WTC11 (cell line): Measurements from ENCODE around the gene PANX3. TPM values are rescaled to one million over a fixed set of nuclear protein-coding genes. Genes with fewer than 3 reads are reported as not detected.

Experiments
- ATAC-seq: fragments of 200-7000 bp; cut with Tn5 transposase; 2 replicates; pipeline ENCODE4 v1.10.0; 2021; ENCODE audit warnings: mild to moderate bottlenecking, moderate library complexity
- CTCF ChIA-PET: fragments of 300-600 bp; sonication (Branson Sonifier 250); formaldehyde crosslinking; loops from one replicate; lab custom pipeline; 2021; ENCODE audit warnings: antibody characterized with exemption; lab: Charles Lee
- POLR2A ChIA-PET: fragments of 350-600 bp; sonication (Branson Sonifier 250); formaldehyde crosslinking; loops from one replicate; lab custom pipeline; 2021; ENCODE audit warnings: antibody characterized with exemption; lab: Charles Lee
- DNase-seq: peaks from one replicate; pipeline ENCODE4 v3.0.0; 2021; ENCODE audit warnings: low spot score
- H3K27ac Mint-ChIP-seq: 2 replicates; pipeline ENCODE4 v1.8.0; 2021; ENCODE audit warnings: mixed read lengths
- H3K27me3 Mint-ChIP-seq: 2 replicates; pipeline ENCODE4 v1.8.0; 2021; ENCODE audit warnings: low read depth, mild to moderate bottlenecking, moderate library complexity, mixed read lengths
- H3K36me3 Mint-ChIP-seq: 2 replicates; pipeline ENCODE4 v1.8.0; 2021; ENCODE audit warnings: mixed read lengths
- H3K4me1 Mint-ChIP-seq: 2 replicates; pipeline ENCODE4 v1.8.0; 2022; ENCODE audit warnings: mixed read lengths
- H3K4me3 Mint-ChIP-seq: 2 replicates; pipeline ENCODE4 v1.8.0; 2021; ENCODE audit warnings: mild to moderate bottlenecking, moderate library complexity, mixed read lengths
- H3K9me3 Mint-ChIP-seq: 2 replicates; pipeline ENCODE4 v1.8.0; 2021; ENCODE audit warnings: mixed read lengths
- ATF1 ChIP-seq: sonication (generic); formaldehyde crosslinking; IDR thresholded peaks from 2 replicates; pipeline ENCODE4 v1.8.1; 2023; ENCODE audit warnings: mild to moderate bottlenecking, moderate library complexity, missing genetic modification reagents
- ATF2 ChIP-seq: sonication (generic); formaldehyde crosslinking; IDR thresholded peaks from 2 replicates; pipeline ENCODE4 v1.8.1; 2022; ENCODE audit warnings: low read depth, missing genetic modification reagents, borderline replicate concordance
- ATF3 ChIP-seq: sonication (generic); formaldehyde crosslinking; conservative IDR thresholded peaks from 2 replicates; pipeline ENCODE4 v1.8.1; 2022; ENCODE audit warnings: mild to moderate bottlenecking, missing genetic modification reagents
- CBFB ChIP-seq: sonication (generic); formaldehyde crosslinking; IDR thresholded peaks from 2 replicates; pipeline ENCODE4 v1.8.1; 2022; ENCODE audit warnings: mild to moderate bottlenecking, low read depth, missing genetic modification reagents
- CREB1 ChIP-seq: sonication (generic); formaldehyde crosslinking; IDR thresholded peaks from 2 replicates; pipeline ENCODE4 v1.8.0; 2023; ENCODE audit warnings: mild to moderate bottlenecking, missing genetic modification reagents
- ERG ChIP-seq: fragments of 250-450 bp; sonication (Bioruptor Pico); IDR thresholded peaks from 2 replicates; pipeline ENCODE4 v1.8.0; 2021; ENCODE audit warnings: mild to moderate bottlenecking
- GABPB1 ChIP-seq: sonication (generic); formaldehyde crosslinking; IDR thresholded peaks from 2 replicates; pipeline ENCODE4 v1.8.1; 2023; ENCODE audit warnings: mild to moderate bottlenecking, missing genetic modification reagents
- MXD4 ChIP-seq: fragments of 250-450 bp; sonication (Bioruptor Pico); IDR thresholded peaks from 2 replicates; pipeline ENCODE4 v1.8.0; 2021; ENCODE audit warnings: mild to moderate bottlenecking, moderate library complexity, borderline replicate concordance
- MYBL2 ChIP-seq: sonication (generic); formaldehyde crosslinking; IDR thresholded peaks from 2 replicates; pipeline ENCODE4 v1.8.1; 2023; ENCODE audit warnings: mild to moderate bottlenecking, moderate library complexity, missing genetic modification reagents
- TP53 ChIP-seq: sonication (generic); formaldehyde crosslinking; IDR thresholded peaks from 2 replicates; pipeline ENCODE4 v1.8.1; 2023; ENCODE audit warnings: mild to moderate bottlenecking, missing genetic modification reagents
- USF2 ChIP-seq: sonication (generic); formaldehyde crosslinking; IDR thresholded peaks from 2 replicates; pipeline ENCODE4 v1.8.1; 2023; ENCODE audit warnings: mild to moderate bottlenecking, missing genetic modification reagents, moderate library complexity
- ZNF121 ChIP-seq: sonication (generic); formaldehyde crosslinking; IDR thresholded peaks from 2 replicates; pipeline ENCODE4 v1.8.0; 2023; ENCODE audit warnings: missing genetic modification reagents
- ZNF219 ChIP-seq: sonication (generic); formaldehyde crosslinking; IDR thresholded peaks from 2 replicates; pipeline ENCODE4 v1.8.0; 2023; ENCODE audit warnings: missing genetic modification reagents, mild to moderate bottlenecking, borderline replicate concordance
- ZNF423 ChIP-seq: fragments of 250-450 bp; sonication (Bioruptor Pico); IDR thresholded peaks from 2 replicates; pipeline ENCODE4 v2.1.2; 2022; ENCODE audit warnings: mild to moderate bottlenecking, moderate library complexity
- ZNF425 ChIP-seq: fragments of 250-450 bp; sonication (Bioruptor Pico); conservative IDR thresholded peaks from 2 replicates; pipeline ENCODE4 v1.9.0; 2021; ENCODE audit warnings: mild to moderate bottlenecking
- ZNF671 ChIP-seq: fragments of 250-450 bp; sonication (Bioruptor Pico); IDR thresholded peaks from 2 replicates; pipeline ENCODE4 v1.8.0; 2021; ENCODE audit warnings: mild to moderate bottlenecking
- total RNA-seq: library from RNA; stranded (reverse); gene quantifications from 3 replicates; pipeline ENCODE4 v1.2.3, GENCODE V29; 2021
- TF ChIP-seq, protein P1 (sequence below): sonication (generic); formaldehyde crosslinking; IDR thresholded peaks from 2 replicates; pipeline ENCODE4 v1.8.1; 2023; ENCODE audit warnings: mild to moderate bottlenecking, missing genetic modification reagents, borderline replicate concordance

PANX3 gene
- total RNA-seq, 1 experiment from 2014 or later, result not detected

DNA sequence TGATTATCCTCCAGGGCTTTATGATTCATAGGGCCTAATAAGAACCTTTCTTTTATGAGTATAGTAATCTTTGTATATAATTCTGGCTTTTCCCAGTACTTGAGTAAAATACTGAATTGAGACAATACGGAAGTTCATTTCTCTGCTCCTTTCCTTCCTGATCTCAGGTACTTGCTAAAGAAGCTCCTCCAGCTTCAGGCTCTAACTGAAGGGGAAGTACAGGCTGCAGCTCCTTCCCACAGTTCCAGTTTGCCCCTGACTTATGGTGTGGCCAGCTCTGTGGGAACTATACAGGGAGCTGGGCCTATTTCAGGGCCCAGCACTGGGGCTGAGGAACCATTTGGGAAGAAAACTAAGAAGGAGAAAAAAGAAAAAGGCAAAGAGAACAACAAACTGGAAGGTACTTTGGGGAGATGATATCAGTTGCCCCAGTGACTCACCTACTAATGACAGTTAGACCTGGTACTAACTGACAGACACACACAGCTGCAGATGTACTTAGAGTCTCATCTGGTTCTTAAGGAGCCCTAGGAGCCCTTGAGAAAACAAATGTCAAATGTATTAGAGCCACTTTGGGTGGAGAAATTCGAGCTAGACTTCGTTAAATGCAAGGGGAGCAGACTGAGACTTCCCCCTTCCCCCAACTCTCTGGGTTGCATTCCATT is 14.4 kb downstream of the PANX3 start:
- TF ChIP-seq ZNF121 (CRISPR knock-in tag), result no peak
- TF ChIP-seq, protein P1, sequence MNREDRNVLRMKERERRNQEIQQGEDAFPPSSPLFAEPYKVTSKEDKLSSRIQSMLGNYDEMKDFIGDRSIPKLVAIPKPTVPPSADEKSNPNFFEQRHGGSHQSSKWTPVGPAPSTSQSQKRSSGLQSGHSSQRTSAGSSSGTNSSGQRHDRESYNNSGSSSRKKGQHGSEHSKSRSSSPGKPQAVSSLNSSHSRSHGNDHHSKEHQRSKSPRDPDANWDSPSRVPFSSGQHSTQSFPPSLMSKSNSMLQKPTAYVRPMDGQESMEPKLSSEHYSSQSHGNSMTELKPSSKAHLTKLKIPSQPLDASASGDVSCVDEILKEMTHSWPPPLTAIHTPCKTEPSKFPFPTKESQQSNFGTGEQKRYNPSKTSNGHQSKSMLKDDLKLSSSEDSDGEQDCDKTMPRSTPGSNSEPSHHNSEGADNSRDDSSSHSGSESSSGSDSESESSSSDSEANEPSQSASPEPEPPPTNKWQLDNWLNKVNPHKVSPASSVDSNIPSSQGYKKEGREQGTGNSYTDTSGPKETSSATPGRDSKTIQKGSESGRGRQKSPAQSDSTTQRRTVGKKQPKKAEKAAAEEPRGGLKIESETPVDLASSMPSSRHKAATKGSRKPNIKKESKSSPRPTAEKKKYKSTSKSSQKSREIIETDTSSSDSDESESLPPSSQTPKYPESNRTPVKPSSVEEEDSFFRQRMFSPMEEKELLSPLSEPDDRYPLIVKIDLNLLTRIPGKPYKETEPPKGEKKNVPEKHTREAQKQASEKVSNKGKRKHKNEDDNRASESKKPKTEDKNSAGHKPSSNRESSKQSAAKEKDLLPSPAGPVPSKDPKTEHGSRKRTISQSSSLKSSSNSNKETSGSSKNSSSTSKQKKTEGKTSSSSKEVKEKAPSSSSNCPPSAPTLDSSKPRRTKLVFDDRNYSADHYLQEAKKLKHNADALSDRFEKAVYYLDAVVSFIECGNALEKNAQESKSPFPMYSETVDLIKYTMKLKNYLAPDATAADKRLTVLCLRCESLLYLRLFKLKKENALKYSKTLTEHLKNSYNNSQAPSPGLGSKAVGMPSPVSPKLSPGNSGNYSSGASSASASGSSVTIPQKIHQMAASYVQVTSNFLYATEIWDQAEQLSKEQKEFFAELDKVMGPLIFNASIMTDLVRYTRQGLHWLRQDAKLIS (CRISPR knock-in tag), result no peak
- TF ChIP-seq GABPB1 (CRISPR knock-in tag), result no peak
- no peak for TF ChIP-seq CBFB
- no peak for TF ChIP-seq ZNF425 (CRISPR knock-in tag)
- TF ChIP-seq ZNF423, result no peak
- no peak for TF ChIP-seq ATF1 (CRISPR knock-in tag)
- TF ChIP-seq ZNF671, result no peak
- no peak for TF ChIP-seq ATF3 (CRISPR knock-in tag)
- TF ChIP-seq ATF2 (CRISPR knock-in tag), result no peak
- no peak for TF ChIP-seq CREB1 (CRISPR knock-in tag)
- no peak for TF ChIP-seq TP53
- TF ChIP-seq USF2 (CRISPR knock-in tag), result no peak
- TF ChIP-seq MYBL2, result no peak
- no peak for TF ChIP-seq ZNF219 (CRISPR knock-in tag)
- no peak for TF ChIP-seq ERG (CRISPR knock-in tag)
- TF ChIP-seq MXD4, result no peak
- TF ChIP-seq, all 79 proteins: peak for 0
- no peak for ATAC-seq
- Mint-ChIP-seq H3K27me3 (peaks cover 3% of the 10 kb centered on the region; the same call in 1 of the 2 replicates), H3K27ac (no peak overlapping the region), H3K9me3 (no peaks in the 10 kb centered on the region), H3K4me3 (no peak overlapping the region), H3K4me1 (peaks cover 11% of the 10 kb centered on the region), H3K36me3 (peaks cover 37% of the 10 kb centered on the region)
- no peak for DNase-seq
- CTCF ChIA-PET, result no interaction called here
- POLR2A ChIA-PET, result interaction anchor here (1.1 kb wide), 1 partner anchor 117 kb away, joined by 3 read pairs; no protein-coding TSS in a partner anchor
